GM13977 (cell line): ENCODE measurements around the gene CNTN5.
"Not testable (repeated sequence)": the region's sequence is repeated elsewhere in the genome, so short reads cannot be mapped to it uniquely, and the experiment has no call there.

ENCODE experiments used
- DNase-seq: peaks from one replicate; pipeline ENCODE4 v3.0.0; 2012; ENCODE audit warnings: low spot score
- in situ Hi-C: fragments of 300-500 bp; cut with MboI; formaldehyde crosslinking; loops from one replicate; pipeline ENCODE4 v1.12.0; 2022; ENCODE audit warnings: low sequenced_read_pairs, low pct_unique_long_range_greater_than_20kb, mixed read lengths, inconsistent platforms; ENCODE audit not compliant: unreplicated experiment
- TF ChIP-seq, protein P1 (sequence below): IDR thresholded peaks from 2 replicates; pipeline ENCODE4 v1.5.1; 2012; ENCODE audit warnings: mild to moderate bottlenecking, control low read depth; ENCODE audit not compliant: insufficient read depth; ENCODE audit errors: extremely low read depth, missing control alignments

Gene CNTN5

DNA sequence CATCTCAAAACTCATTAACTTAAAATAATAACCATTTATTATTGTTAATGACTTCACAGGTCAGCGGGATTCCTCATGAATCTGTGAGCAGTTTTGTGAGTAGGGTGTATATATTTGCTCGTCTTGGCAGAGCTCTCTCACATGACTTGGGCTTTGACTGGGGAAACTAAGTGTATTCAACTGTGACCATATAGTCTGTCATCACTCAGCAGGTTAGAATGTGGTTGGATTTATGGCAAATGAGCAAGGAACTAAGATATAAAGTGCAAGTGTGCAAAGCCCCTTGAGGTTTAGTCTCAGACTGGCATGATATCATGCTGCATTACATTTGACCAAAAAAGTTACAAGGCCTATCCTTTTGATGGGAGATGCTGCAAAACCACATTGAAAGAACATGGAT is 254.8 kb downstream of the CNTN5 start:
- in situ Hi-C loops = no loop called here
- TF ChIP-seq, protein P1, sequence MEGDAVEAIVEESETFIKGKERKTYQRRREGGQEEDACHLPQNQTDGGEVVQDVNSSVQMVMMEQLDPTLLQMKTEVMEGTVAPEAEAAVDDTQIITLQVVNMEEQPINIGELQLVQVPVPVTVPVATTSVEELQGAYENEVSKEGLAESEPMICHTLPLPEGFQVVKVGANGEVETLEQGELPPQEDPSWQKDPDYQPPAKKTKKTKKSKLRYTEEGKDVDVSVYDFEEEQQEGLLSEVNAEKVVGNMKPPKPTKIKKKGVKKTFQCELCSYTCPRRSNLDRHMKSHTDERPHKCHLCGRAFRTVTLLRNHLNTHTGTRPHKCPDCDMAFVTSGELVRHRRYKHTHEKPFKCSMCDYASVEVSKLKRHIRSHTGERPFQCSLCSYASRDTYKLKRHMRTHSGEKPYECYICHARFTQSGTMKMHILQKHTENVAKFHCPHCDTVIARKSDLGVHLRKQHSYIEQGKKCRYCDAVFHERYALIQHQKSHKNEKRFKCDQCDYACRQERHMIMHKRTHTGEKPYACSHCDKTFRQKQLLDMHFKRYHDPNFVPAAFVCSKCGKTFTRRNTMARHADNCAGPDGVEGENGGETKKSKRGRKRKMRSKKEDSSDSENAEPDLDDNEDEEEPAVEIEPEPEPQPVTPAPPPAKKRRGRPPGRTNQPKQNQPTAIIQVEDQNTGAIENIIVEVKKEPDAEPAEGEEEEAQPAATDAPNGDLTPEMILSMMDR = no peak
- no peak for DNase-seq

DNA sequence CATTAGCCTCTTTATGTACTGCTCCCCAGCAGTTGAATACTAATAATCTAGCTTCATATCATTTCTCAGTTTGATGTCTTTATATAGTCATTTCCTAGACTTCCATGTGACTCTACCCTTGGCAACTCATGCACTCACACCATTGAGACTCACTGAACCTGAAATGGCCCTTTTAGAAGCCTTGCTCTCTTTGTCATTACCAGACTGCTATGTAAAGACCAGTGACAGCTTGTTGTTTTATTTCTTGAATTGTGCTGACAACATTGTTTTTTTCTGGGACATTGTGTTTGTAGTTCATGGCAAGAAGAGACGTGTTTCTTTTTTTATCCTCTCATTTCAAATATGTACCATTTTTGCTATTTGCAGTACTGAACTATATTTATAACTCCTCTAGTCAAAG is 256.5 kb downstream of the CNTN5 start:
- TF ChIP-seq, protein P1 = no peak
- in situ Hi-C loops = no loop called here
- DNase-seq = no peak

DNA sequence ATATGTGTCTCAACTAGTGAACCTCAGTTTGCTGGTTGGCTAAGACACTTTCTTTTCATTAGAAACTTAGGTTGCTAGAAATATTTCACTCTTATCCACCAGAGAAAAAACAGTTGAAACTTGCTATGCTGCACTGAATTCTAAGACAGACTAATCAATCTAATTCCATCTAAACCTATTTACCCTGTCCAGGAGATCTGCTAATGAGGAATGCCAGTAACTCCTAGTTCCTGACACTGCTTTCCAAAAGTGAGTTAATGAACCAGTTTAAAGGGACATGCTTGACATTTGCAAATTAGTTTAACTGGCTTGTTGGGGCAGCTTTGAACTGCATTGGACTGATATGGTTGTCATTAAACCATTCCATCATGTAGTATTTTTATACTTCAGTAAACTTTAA is 258.5 kb downstream of the CNTN5 start:
- TF ChIP-seq, protein P1 = no peak
- DNase-seq = no peak
- in situ Hi-C loops = no loop called here

DNA sequence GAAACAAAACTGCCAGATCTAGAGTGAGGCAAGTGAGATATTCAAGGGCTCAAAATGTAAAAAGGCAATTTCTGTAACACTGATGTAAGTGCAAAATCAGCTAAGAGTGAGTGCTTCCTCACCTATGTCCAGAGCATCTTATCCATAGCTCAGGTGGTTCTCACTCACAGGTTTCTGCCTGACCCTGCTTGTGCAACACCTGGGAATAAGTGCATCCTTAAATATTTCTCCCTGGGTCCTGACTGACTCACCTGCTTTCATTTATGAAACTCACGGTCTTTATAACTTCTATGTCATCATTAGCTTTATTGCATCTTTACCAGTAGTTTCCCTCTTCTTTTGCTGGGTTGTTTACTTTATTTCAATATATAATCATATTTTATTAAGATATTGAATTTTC is 260.6 kb downstream of the CNTN5 start:
- in situ Hi-C loops = no loop called here
- DNase-seq = no peak
- TF ChIP-seq, protein P1 = no peak

DNA sequence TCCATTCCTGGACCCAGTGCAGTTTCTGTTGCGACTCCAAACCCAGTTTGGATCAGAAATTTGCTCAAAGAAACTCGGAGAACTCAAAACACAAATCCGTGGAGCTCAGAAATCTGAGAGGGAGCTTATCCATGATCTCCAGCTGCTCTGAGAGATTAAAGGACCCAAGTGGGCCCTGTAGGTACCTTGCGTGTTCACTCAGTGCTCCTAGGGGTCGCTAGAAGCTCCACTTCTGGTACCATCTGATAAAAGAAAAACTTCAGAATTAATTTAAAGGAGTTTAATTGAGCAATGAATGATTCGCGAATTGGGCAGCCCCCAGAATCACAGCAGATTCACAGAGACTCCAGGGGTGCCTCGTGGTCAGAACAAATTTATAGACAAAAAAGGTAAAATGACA is 277.2 kb downstream of the CNTN5 start:
- in situ Hi-C loops, DNase-seq: not testable (repeated sequence)

DNA sequence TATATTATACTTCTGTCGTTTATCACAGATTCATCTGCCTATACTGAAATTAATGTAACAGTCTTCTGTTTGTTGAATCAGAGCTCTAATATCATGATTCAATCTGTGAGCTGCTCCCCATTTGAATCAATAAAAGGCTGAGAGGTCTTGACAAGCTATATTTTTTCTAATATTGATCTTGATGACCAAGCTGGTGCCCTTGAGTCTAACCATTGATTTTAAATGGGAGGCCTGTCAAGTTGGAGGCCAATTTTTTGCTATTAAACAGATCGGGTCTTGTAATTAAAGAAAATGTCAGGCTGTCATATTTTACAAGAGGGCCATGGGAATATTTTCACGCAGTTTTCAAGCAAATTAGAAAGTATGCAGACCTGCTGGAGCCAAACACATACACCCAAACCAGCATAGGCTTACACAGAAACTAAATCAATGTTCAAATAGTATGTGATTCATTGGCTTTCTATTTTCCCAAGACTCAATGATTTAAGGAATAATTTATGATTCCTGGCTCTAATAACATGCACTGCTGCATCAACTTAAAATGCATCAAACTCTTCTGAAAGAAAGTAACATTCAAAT is 286.9 kb downstream of the CNTN5 start:
- in situ Hi-C loops = no loop called here

DNA sequence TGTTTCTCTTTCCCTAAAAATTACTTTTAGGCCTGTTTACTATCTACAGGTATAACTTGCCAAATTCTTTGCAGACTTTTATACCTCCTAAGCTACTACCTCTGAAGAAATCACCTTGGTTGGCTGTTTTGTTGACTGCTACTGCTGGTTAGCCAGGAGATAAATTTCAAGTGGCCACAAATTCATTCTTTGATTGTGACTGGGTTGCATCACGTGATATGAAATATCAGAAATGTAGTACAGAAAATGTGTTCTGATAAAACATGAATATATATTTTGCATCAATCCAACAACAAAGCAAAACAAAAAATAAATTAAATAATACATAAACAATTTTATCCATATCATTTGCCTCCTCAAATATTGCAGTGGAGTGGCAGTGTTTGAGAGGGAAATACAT is 291.1 kb downstream of the CNTN5 start:
- in situ Hi-C loops = no loop called here
- DNase-seq = no peak
- TF ChIP-seq, protein P1 = no peak

More for the DNA sequence above, 286.9 kb downstream of the CNTN5 start:
- TF ChIP-seq, protein P1 = no peak
- no peak for DNase-seq
